ENCODE measurements around the gene MSANTD3.
"Not testable (repeated sequence)": the region's sequence is repeated elsewhere in the genome, so short reads cannot be mapped to it uniquely, and the experiment has no call there.

MSANTD3 gene

DNA sequence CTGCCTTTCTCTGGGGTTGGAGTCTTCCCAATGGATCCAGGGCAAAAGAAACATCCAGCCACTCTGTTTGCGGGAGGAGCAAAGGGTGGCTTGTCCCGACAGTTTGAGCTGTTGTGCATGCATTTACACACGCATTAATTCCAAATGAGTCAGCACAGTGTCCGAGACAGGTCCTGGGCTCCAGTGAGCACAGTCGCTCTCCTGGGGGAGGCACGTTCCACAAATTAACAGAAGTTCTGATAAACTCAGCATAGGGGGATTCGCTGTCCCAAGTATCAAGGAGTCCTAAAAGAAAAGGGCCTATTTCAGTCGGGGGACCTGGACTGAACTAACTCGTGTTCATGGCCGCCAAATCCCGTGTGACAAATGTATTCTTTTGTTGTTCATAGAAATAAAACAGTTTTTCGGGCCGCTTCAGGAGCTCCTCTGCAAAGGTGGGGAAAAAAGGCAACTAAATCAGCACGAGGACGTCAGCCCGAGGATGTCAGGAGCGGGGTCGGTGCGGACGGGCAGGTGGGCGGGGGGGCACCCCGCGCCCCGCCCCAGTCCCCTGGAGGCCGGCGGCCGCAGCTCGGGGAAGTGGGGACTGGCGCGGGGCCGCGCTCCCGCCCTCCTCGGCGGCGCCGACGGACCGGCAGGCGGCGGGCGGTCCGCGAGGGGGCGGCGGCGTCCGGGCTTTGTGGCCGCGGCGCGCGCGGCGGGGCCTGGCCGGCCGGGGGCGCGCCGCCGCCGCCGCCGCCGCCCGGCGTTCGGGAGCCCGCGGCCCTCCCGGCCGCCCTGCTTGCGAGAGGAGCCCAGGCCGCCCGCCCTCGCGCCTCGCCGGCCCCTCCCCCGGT lies at the start of gene MSANTD3:
Gene MSANTD3, plus strand, starts transcription at position 614 of the 836 bp plus-strand sequence. CDS start 14,796 bp downstream, outside the sequence.
- peak; percentile 49 for DNase-seq (ENCODE audit: low spot score)

GRCh38 chr9:100379862-100380261 lies 47.1 kb upstream of the MSANTD3 start:
- DNase-seq (ENCODE audit: low spot score): no peak

DNA sequence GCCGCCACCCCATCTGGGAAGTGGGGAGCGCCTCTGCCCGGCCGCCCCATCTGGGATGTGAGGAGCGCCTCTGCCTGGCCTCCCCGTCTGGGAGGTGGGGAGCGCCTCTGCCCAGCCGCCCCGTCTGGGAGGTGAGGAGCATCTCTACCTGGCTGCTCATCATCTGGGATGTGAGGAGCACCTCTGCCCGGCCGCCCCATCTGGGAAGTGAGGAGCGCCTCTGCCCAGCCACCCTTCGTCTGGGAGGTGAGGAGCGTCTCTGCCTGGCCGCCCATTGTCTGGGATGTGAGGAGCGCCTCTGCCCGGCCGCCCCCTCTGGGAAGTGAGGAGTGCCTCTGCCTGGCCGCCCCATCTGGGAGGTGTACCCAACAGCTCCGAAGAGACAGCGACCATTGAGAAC lies 34.0 kb upstream of the MSANTD3 start:
- DNase-seq (ENCODE audit: low spot score): not testable (repeated sequence)

- DNase-seq (ENCODE audit: low spot score): no peak
Observed at GRCh38 chr9:100394032-100394695, 32.8 kb upstream of the MSANTD3 start.

GRCh38 chr9:100394816-100395215 lies 32.1 kb upstream of the MSANTD3 start:
- no peak for DNase-seq (ENCODE audit: low spot score)

DNA sequence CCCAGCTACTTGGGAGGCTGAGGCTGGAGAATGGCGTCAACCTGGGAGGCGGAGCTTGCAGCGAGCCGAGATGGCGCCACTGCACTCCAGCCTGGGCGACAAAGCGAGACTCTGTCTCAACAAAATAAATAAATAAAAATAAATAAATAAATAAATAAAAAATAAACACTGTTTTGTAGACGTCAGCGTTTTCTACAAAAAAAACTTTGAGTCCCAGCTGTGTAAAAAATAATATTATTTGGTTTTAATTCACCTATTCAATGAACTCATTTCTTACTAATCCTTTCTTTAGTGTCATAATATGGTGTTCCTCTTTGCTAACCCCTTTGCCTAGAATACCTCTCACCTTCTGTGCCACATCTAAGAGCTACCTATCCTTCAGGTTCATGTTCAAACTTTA lies 30.2 kb upstream of the MSANTD3 start:
- DNase-seq (ENCODE audit: low spot score): no peak

- no peak for DNase-seq (ENCODE audit: low spot score)
Observed at GRCh38 chr9:100397529-100398266, 29.2 kb upstream of the MSANTD3 start.

DNA sequence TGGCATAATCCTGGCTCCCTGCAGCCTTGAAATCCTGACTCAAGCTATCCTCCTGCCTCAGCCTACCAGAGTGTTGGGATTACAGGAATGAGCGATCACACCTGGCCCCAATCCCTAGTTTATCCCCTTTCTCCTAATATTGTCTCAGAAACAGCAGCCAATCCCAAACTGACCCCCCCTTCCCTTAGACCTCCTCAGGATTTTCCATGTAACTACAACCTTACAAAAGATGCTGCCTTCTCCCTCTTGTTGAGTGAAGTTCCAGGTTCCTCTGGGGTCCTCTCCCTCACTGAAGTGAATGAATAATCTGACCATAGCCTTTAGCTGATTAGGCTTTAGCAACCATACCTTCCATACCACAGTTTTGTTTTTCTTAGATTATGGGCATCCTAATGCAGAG lies 25.9 kb upstream of the MSANTD3 start:
- no peak for DNase-seq (ENCODE audit: low spot score)

- no peak for DNase-seq (ENCODE audit: low spot score)
Observed at GRCh38 chr9:100406962-100407361, 20.0 kb upstream of the MSANTD3 start.

DNA sequence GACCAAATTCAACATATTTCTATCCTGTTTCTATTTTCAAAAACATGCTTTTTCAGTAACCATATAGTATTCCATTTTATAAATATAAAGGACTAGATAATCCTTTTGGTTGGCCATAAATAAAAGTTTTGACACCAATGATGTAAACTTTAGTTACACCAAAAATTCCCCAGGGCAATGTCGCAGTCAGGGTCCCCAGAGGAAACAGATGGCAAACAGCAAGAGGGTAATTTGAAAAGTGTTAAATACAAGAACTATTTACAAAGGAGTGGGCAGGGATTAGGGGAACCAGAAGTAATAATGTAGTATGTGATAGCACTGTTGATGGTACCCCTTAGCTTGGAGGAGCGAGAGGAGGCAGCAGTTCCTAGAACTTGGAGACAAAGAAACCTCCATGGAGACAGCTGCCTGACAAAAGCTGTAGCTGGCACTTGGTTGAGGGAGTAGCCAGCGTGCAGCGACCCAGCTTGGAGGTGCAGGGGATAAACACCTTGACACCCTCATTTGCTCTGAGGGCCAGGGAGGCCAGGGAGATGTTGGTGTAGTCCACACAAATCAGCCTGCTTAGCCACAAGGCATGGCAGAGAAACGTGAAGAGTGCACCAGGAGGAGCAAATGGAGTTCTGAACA lies 18.3 kb upstream of the MSANTD3 start:
- no peak for DNase-seq (ENCODE audit: low spot score)

DNA sequence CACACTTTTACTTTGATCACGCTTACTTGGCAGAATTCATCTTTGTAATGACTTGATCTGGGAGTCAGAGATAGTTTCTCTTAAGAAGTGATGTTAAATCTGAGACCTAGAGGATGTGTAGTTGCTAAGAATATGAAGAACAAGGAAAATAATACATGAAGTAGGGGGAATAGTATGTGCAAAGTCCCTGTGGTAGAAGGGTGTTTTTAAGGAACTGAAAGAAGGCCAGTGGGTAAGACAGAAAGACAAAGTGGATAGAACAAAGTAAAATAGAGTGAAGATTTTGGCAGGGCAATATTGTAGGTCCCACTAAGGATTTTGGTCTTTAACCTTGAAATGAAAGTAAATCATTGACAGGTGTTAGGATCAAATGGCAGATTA lies 17.8 kb upstream of the MSANTD3 start:
- DNase-seq (ENCODE audit: low spot score): no peak

- peak; percentile 83 for DNase-seq (ENCODE audit: low spot score)
Observed at GRCh38 chr9:100411472-100412283, 15.3 kb upstream of the MSANTD3 start.

DNA sequence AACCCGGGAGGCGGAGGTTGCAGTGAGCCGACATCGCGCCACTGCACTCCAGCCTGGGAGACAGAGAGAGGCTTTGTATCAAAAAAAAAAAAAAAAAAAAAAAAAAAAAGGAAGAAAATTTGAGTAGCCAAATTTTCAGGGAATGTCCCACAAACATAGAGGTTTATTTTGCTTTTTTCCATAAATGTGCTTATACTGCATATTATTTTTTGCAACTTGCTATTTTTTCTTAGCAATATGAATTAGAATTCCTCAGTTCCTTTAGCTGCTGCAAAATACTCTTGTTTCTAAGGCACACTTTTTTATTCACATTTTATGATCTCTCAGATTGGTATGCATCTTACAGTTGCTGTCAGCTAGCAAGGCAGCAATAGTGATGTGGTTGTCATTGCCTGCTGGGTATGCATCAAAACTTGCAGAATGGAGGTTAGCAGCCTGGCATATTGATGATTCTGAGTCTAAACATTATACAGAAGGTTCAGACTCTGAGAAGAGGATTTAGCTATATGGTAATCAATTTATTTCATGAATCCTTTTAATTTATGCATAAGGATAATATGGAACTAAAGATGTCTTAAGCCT lies 13.0 kb upstream of the MSANTD3 start:
- DNase-seq (ENCODE audit: low spot score): no peak

GRCh38 chr9:100417815-100418214 lies 9.1 kb upstream of the MSANTD3 start:
- no peak for DNase-seq (ENCODE audit: low spot score)

GRCh38 chr9:100419166-100419565 lies 7.8 kb upstream of the MSANTD3 start:
- DNase-seq (ENCODE audit: low spot score): no peak

- DNase-seq (ENCODE audit: low spot score): not testable (repeated sequence)
Observed at GRCh38 chr9:100421116-100421515, 5.8 kb upstream of the MSANTD3 start.

GRCh38 chr9:100425758-100426157 lies 1.2 kb upstream of the MSANTD3 start:
- DNase-seq (ENCODE audit: low spot score): no peak

GRCh38 chr9:100426189-100426529 lies 784 bp upstream of the MSANTD3 start:
- no peak for DNase-seq (ENCODE audit: low spot score)

DNA sequence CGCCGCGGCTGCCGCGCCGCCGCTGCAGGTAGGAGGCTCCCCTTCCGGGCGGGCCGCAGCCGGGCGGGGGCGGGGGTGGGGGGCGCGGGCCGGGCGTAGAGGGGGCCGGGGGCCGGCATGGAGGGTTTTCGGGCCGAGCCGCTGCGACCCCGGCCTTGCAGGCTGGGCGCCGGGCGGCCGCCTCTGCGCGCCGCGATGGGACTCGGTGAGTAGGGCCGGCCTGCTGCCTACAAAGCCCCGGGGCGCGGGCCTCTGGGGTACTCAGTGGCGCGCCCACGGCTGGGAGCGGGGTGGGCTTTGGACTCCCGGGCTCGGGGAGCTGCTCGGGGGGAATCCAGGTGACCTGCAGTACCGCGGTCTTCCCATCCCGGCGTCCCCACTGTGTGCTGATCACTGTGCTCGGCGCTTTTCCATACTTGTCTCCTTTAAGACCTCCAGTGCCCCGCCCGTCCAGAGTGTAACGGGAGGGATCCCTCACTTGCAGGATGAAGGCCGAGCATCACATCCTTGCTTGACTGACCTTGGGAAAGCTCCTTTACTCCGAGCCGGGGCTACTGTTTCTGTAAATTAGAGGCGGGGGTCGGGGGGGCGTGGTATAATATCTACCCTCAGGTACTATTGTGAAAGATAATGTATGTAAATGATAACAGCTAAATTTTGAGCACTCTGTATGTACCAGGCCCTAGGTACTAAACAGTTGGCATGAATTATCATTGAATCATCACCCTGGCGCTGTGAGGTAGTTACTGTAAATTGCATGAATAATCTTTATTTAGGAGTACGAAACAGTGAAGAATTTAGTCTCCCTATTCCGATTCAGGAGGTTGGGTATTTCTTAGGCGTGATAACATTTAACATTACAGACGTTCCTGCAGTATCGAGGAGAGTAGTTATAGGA lies 672 bp downstream of the MSANTD3 start:
- DNase-seq (ENCODE audit: low spot score): no peak

All from CD4-positive, alpha-beta T cell treated with Interleukin-15 for 4 hours (primary cell).